Nephron (organoid): Measurements from ENCODE around the gene CLDN19.
"Not testable (repeated sequence)": the region's sequence is repeated elsewhere in the genome, so short reads cannot be mapped to it uniquely, and the experiment has no call there.

ENCODE experiments used
- H3K27ac Mint-ChIP-seq, 3 experiments: 2 replicates each; pipeline ENCODE4 v1.8.0; 2020; ENCODE audit warnings: mixed read lengths in 3 of 3, mild to moderate bottlenecking in 2 of 3, moderate library complexity in 1 of 3
- H3K27me3 Mint-ChIP-seq: 2 replicates; pipeline ENCODE4 v1.8.0; 2021; ENCODE audit warnings: low read depth, mild to moderate bottlenecking, moderate library complexity, mixed read lengths
- H3K36me3 Mint-ChIP-seq: 2 replicates; pipeline ENCODE4 v1.8.0; 2020; ENCODE audit warnings: low read depth, mixed read lengths
- H3K4me1 Mint-ChIP-seq: 2 replicates; pipeline ENCODE4 v1.8.0; 2020; ENCODE audit warnings: mixed read lengths
- H3K4me3 Mint-ChIP-seq, 3 experiments: 2 replicates each; pipeline ENCODE4 v1.8.0; 2020; ENCODE audit warnings: mild to moderate bottlenecking in 3 of 3, mixed read lengths in 3 of 3, moderate library complexity in 2 of 3
- H3K9me3 Mint-ChIP-seq: 2 replicates; pipeline ENCODE4 v1.8.0; 2020; ENCODE audit warnings: mixed read lengths
- TF ChIP-seq, protein P1 (sequence below), 3 experiments: fragments of 200-600 bp; sonication (generic); IDR thresholded peaks; one replicate each; pipeline ENCODE4 v1.5.0; 2021; ENCODE audit warnings: antibody characterized with exemption in 3 of 3; ENCODE audit not compliant: unreplicated experiment in 3 of 3

The CLDN19 gene

DNA sequence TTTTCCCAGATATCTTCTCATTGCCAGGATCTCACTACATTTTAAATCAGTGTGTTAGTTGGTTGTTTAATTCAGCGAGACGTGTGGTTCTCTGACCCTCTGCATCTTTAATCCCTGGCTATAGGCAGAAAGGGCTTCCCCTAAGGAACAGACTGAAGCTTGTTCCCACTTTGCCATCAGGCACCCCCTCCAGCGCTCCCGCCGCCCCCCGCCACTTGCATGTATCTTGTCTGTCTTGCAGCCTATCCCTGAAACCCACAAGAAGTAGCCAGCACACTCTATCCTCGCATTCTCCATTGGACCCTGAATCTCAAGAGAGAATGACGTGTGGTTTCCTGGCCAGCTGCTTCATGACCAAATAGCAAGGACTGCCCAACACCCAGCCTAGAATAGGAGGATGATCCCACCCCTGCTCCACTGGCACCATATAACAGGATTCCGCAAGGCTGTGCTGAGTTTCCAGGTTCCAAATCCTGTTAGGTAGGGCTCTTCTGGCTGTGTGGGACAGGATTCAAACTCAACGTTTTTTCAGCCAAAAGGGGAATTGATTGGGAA is 7.8 kb downstream of the CLDN19 start:
- no peaks in the 10 kb centered on the region for H3K4me1 Mint-ChIP-seq
- peaks cover 3% of the 10 kb centered on the region for H3K27me3 Mint-ChIP-seq
- no peaks in the 10 kb centered on the region for H3K9me3 Mint-ChIP-seq
- no peak overlapping the region for H3K4me3 Mint-ChIP-seq
- H3K36me3 Mint-ChIP-seq: no peaks in the 10 kb centered on the region
- TF ChIP-seq, protein P1, sequence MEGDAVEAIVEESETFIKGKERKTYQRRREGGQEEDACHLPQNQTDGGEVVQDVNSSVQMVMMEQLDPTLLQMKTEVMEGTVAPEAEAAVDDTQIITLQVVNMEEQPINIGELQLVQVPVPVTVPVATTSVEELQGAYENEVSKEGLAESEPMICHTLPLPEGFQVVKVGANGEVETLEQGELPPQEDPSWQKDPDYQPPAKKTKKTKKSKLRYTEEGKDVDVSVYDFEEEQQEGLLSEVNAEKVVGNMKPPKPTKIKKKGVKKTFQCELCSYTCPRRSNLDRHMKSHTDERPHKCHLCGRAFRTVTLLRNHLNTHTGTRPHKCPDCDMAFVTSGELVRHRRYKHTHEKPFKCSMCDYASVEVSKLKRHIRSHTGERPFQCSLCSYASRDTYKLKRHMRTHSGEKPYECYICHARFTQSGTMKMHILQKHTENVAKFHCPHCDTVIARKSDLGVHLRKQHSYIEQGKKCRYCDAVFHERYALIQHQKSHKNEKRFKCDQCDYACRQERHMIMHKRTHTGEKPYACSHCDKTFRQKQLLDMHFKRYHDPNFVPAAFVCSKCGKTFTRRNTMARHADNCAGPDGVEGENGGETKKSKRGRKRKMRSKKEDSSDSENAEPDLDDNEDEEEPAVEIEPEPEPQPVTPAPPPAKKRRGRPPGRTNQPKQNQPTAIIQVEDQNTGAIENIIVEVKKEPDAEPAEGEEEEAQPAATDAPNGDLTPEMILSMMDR (IDR thresholded peaks at IDR 0.05; ENCODE audit: unreplicated experiment in 3 of 3): no peak
- H3K27ac Mint-ChIP-seq: peak overlapping the region in 2 of 3 experiments; percentile 4 to 51

DNA sequence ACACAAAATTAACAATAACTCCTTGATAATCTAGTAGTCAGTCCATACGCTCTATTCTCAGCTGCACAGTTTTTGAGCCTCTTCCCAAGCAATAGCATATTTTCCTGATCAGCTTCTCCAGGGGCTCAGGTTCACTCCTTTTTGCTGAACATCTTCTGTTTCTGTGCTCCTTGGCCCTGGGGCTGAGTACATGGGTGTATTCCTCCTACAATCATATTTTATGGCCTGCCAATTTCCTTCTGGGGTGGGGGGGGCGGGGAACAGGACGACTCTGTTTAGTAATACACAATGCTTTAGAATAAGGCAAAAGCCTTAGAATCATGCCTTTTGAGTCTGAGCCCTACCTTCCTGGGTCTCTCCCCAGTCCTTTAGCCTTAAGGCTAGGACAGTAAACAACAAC is 8.5 kb downstream of the CLDN19 start:
- TF ChIP-seq, protein P1 (IDR thresholded peaks at IDR 0.05; ENCODE audit: unreplicated experiment in 3 of 3): no peak
- peak overlapping the region in 1 of 3 experiments; percentile 4 for H3K27ac Mint-ChIP-seq
- no peak overlapping the region for H3K4me3 Mint-ChIP-seq
- no peaks in the 10 kb centered on the region for H3K36me3 Mint-ChIP-seq
- no peaks in the 10 kb centered on the region for H3K4me1 Mint-ChIP-seq
- peaks cover 3% of the 10 kb centered on the region for H3K27me3 Mint-ChIP-seq
- no peaks in the 10 kb centered on the region for H3K9me3 Mint-ChIP-seq

DNA sequence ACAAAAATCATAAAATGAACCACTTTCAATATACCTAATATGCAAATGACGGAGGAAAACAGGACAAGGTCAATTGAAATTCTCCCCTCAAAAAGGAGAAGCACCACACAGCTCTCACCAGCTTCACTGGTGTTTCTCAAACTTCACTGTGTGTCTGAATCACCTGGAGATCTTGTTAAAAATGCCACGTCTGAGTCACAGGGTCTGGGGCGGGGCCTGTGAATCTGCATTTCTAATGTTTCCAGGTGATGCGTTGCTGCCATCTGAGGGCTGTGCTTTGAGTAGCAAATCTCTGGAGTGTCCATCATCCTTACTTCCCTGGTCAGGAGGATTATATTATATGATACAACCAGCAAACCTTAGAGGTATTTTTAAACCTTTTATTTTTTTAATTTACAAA is 9.0 kb downstream of the CLDN19 start:
- H3K27ac Mint-ChIP-seq: no peak overlapping the region
- peaks cover 3% of the 10 kb centered on the region for H3K27me3 Mint-ChIP-seq
- H3K4me1 Mint-ChIP-seq: no peaks in the 10 kb centered on the region
- H3K36me3 Mint-ChIP-seq: no peaks in the 10 kb centered on the region
- TF ChIP-seq, protein P1 (IDR thresholded peaks at IDR 0.05; ENCODE audit: unreplicated experiment in 3 of 3): no peak
- H3K4me3 Mint-ChIP-seq: no peak overlapping the region
- no peaks in the 10 kb centered on the region for H3K9me3 Mint-ChIP-seq

DNA sequence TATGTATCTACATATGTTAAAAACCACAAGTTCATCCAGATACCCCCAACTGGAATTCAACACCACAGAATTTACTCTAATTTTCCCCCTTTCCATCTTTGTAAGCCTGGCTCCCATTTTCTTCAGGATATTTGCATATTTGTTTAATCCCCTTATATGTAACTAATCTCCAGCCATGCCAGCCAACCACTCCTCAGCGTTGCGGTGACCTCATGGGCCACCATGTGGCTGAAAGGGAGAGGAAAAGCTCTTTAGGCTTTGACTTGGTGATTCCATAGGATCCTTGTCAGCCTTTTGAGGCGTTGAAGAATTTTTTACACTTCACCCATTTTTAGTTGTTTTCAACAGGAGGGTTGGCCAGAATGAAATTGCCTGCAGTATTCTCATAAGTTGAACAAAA is 10.0 kb downstream of the CLDN19 start:
- Mint-ChIP-seq H3K4me1 (no peaks in the 10 kb centered on the region), H3K4me3 (no peak overlapping the region), H3K27ac (no peak overlapping the region), H3K9me3 (no peaks in the 10 kb centered on the region), H3K27me3 (peaks cover 3% of the 10 kb centered on the region), H3K36me3 (no peaks in the 10 kb centered on the region)
- TF ChIP-seq, protein P1 (IDR thresholded peaks at IDR 0.05; ENCODE audit: unreplicated experiment in 3 of 3): no peak

DNA sequence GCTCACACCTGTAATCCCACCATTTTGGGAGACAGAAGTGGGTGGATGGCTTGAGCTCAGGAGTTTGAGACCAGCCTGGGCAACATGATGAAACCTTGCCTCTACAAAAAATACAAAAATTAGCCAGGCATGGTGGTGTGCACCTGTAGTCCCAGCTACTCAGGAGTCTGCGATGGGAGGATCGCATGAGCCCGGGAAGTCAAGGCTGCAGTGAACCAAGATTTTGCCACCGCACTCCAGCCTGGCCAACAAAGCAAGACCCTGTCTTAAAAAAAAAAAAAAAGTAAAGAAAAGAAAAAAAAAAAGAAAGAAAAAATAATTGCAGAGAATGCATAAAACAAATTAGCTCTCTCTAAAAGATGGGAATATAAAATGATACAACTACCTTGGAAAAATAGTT is 14.2 kb downstream of the CLDN19 start:
- not testable (repeated sequence) for H3K27me3 Mint-ChIP-seq, H3K27ac Mint-ChIP-seq, H3K4me1 Mint-ChIP-seq, H3K9me3 Mint-ChIP-seq, H3K4me3 Mint-ChIP-seq, H3K36me3 Mint-ChIP-seq

DNA sequence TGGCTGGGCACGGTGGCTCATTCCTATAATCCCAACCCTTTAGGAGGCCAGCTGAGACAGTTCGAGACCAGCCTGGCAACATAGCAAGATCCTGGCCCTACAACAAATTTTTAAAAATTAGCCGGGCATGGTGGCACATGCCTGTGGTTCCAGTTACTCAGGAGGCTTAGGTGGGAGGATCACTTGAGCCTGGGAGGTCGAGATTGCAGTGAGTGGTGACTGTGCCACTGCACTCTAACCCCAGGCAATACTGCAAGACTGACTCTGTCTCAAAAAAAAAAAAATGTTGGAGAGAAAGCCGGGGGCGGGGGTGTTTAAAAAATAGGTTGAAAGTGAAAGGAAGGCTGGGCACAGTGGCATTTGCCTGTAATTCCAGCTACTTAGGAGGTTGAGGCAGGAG is 16.5 kb downstream of the CLDN19 start:
- no peak overlapping the region for H3K27ac Mint-ChIP-seq
- peaks cover 4% of the 10 kb centered on the region for H3K27me3 Mint-ChIP-seq

DNA sequence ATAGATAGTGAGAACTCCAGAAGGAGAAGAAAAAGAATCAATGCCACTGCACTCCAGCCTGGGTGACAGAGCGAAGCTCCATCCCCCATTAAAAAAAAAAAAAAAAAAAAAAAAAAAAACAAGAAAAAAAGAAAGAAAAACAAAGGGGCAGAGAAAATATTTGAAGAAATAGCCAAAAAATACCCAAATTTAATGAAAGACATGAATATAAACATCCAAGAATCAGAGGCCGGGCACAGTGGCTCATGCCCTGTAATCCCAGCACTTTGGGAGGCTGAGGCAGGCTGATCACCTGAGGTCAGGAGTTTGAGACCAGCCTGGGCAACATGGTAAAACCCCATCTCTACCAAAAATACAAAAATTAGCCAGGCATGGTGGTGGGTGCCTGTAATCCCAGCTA is 17.6 kb downstream of the CLDN19 start:
- not testable (repeated sequence) for H3K9me3 Mint-ChIP-seq, H3K27ac Mint-ChIP-seq, H3K27me3 Mint-ChIP-seq, H3K4me1 Mint-ChIP-seq, H3K4me3 Mint-ChIP-seq
- H3K36me3 Mint-ChIP-seq: peaks cover 22% of the 10 kb centered on the region

More for the DNA sequence above, 16.5 kb downstream of the CLDN19 start:
- peaks cover 13% of the 10 kb centered on the region for H3K36me3 Mint-ChIP-seq
- H3K9me3 Mint-ChIP-seq: peaks cover 6% of the 10 kb centered on the region
- no peak overlapping the region for H3K4me3 Mint-ChIP-seq
- TF ChIP-seq, protein P1 (IDR thresholded peaks at IDR 0.05; ENCODE audit: unreplicated experiment in 3 of 3): no peak
- H3K4me1 Mint-ChIP-seq: no peaks in the 10 kb centered on the region
